GM18526 (cell line): Measurements from ENCODE around the gene NDUFS5.

ENCODE experiments used
- POLR2A ChIP-seq: IDR thresholded peaks from 3 replicates; pipeline ENCODE4 v1.6.1; 2011; ENCODE audit not compliant: insufficient read length; ENCODE audit errors: extremely low read depth

NDUFS5 gene

DNA sequence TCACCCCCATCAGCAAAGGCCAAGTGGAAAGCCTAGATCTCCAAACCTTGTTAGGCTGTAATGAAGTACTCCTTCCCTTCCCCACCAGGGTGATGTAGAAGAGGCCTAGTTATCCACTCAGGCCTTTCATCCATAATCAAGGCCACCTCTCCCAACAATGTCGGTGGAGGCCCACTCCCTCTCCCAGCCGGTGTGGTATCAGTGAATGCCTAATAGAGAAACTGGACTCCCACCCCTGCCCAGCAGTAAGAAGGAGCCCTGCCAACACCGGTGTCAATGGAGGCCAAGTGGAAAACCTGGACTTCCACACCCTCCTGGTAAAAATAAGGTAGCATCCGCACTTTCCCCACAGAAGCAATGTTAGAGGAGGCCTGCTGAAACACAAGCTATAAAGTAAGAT, 23.9 kb downstream of the NDUFS5 start:
- no peak for TF ChIP-seq POLR2A

DNA sequence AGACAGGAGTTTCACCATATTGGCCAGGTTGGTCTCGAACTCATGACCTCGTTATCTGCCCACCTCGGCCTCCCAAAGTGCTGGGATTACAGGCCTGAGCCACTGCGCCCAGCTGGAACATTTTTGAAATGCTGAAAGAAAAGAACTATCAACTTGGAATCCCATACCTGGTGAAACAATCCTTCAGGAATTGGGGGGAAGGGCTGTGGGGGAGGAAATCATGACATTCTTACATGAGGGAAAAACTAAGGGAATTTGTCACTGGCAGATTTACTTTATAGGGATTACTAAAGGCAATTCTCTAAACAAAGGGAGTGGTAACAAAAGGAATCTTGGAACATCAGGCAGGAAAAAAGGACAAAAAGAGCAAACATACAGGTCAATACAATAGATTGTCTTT, 25.8 kb downstream of the NDUFS5 start:
- no peak for TF ChIP-seq POLR2A

DNA sequence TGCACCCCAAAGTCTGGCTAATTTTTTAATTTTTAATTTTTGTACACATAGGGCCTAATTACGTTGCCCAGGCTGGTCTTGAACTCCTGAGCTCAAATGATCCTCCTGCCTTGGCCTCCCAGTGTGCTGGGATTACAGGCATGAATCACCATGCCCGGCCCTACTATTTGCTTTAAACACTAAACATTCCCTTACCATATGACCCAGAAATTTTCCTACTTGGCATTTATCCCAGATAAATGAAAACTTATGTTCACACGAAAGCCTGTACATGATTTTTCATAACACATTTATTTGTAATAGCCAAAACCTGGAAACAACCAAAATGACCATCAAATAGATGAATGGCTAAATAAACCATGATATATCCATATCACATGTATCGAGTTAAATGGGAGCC, 35.8 kb downstream of the NDUFS5 start:
- TF ChIP-seq POLR2A: no peak

DNA sequence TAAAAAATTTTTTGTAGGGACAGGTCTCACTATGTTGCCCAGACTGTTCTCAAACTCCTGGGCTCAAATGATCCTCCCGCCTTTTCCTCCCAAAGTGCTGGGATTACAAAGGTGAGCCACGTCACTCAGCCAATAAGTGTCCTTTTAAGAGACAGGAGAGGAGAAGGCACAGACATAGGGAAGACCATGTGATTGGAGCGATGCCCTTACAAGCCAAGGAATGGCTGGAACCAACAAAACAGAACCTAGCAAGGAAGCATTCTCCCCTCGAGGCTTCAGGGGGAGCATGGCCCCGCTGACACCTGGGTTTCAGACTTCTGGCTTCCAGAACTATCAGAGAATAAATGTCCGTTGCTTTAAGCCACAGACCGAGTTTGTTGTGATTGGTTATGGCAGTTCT, 37.0 kb downstream of the NDUFS5 start:
- no peak for TF ChIP-seq POLR2A

DNA sequence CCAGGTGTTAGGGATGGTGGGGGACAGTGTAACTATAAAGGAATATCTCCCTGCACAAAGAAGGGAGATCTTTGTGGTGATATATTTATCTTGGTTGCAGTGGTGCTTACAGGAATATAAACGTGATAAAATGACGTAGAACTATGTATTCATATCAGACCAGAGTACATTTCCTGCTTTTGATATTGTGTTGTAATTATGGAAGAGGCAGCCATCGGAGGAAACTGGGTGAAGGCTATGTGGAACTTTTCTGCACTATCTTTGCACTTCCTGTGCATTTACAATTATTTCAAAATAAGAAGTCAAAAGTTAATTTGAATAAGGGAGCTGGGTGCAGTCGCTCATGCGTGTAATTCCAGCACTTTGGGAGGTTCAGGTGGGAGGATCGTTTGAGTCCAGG, 37.6 kb downstream of the NDUFS5 start:
- no peak for TF ChIP-seq POLR2A

DNA sequence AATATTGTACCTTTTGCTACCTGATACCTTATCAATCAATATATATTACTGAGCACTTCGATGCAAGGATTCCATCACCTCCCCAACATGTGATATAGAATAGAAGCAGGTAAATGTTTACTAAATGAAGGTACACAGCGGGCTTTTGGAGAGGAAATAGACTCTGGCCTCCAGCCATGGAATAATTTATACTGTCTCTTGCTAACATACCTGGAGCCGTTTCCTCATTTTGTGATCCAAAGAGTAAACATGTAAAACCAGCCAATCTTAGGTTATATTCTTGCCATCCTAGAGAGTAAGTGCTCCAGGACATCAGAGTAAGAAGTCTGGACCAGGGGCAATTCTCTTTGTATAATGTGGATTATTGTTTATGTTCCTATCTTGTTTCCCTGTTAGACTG, 39.4 kb downstream of the NDUFS5 start:
- no peak for TF ChIP-seq POLR2A

DNA sequence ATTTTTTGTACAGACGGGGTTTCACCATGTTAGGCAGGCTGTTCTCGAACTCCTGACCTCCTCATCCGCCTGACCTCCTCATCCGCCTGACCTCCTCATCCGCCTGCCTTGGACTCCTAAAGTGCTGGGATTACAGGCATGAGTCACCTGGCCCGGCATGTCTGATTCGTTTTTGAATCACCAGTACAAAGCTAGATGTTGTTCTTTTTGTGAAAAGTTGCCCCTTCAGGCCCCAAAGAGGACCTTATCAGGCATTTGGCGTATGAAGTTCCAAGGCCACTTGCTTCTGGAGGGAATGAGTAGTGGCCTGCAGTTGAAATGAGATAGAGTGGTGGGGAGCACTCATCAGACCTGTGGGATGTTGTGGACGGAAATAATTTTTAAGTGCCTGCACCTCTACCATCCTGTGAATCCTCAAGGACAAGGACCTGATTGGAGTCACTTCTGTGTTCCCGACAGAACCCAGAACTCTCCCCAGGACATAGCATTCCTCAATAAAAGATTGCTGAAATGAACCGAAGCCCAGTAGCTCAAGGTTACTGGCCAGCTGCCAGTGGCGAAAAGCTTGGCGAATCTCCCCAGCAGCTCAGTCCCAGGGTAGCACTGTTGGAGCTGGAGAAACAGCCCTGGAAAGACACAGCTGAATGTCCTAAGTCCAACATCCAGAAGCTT, 50.1 kb downstream of the NDUFS5 start:
- no peak for TF ChIP-seq POLR2A

DNA sequence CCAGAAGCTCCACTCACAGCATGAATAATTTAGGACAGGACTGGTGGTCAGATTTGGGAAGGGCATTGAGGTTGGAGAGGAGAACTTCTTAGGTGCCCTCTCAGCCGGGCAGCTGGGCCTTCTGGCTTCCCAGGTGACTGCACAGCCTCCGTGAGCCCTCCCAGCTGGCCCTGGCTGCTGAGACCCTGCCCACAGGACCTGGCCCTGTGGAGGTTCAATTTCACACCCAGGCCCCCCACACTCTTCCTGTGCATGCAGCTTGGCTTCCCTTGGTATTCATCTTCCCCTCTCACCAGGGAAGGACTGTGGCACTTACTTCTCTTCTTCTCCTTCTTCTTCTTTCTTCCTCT, 50.6 kb downstream of the NDUFS5 start:
- TF ChIP-seq POLR2A: no peak

DNA sequence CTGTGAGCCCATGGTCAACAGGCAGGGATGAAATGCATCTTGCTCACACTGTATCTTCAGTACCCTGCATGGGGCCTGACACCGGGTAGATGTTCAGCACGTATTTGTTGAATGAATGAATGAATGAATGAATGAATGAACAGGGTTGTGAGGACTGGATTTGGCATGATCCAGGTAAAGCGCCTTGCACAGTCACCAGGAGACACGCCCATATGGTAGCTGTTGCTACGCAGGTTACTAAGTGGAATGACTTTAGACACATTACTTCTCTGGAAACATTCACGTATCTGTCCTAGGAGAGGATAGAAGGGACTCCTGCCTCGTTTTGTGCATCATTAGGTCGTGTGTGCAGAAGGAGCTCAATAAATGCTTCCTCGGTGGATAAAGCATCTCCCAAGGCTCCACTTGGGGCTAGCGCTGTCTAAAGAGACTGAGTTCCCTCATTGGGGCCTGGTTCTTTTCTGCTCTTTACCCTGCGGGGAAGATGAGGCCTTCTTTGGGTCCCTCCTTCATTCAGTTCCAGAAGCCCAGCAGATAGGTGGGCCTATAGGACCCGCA, 54.2 kb downstream of the NDUFS5 start:
- TF ChIP-seq POLR2A: no peak

DNA sequence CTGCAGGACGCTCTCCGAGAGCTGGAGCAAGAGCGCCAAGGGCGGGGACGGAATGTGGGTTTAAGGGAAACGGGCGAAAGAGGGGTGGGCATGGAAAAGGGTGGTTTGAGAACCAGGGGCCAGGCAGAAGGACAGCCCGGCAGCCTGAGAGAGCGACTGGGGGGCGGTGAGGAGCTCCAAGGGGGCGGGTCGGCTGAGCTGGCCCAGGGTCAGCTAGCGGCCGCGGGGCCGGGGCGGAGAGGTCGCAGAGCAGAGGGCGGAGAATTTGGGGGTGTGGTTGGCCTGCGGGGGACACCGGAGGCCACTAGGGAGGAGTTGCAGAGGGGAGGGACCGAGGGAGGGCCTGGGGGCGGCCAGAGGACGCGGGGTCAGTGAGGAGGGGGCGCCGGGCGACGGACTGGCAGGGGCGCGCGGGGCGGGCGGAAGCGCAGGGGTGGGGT, 54.7 kb downstream of the NDUFS5 start:
- TF ChIP-seq POLR2A: no peak

DNA sequence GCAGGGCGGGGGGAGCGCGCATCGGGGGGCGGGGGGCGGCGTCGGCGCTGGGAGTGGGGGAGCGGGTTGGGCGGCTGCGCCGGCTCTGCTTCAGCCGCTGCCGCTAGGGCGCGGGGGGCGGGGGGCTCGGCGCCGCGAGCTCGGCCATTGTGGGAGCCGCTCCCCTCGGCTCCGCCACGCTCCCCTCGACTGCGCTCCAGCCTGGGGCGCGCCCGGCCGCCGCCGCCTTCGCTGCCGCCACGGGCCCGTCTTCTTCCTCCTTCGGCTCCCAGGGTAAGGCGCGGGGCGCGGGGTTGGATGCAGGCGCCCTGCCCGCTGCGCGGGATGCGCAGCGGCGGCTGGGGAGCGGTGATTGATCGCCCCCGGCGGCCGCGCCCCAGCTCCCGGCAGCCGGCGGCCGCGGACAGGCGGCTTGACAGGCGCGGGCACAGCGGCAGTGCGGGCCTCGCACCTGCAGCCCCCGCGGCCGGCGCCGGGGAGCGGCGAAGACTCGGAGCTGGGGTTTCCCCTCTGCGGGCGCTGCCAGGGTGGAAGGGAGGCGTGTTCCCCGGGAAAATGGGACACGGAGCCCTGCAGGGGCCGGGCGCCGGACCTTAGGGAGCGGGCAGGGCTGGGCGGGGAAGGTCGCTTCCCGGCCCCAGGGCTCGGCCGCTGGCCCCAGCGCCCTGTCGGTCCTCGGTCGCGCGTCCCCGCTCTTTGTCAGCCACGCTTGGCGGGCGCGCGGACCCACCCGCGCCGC, 55.3 kb downstream of the NDUFS5 start:
- no peak for TF ChIP-seq POLR2A

DNA sequence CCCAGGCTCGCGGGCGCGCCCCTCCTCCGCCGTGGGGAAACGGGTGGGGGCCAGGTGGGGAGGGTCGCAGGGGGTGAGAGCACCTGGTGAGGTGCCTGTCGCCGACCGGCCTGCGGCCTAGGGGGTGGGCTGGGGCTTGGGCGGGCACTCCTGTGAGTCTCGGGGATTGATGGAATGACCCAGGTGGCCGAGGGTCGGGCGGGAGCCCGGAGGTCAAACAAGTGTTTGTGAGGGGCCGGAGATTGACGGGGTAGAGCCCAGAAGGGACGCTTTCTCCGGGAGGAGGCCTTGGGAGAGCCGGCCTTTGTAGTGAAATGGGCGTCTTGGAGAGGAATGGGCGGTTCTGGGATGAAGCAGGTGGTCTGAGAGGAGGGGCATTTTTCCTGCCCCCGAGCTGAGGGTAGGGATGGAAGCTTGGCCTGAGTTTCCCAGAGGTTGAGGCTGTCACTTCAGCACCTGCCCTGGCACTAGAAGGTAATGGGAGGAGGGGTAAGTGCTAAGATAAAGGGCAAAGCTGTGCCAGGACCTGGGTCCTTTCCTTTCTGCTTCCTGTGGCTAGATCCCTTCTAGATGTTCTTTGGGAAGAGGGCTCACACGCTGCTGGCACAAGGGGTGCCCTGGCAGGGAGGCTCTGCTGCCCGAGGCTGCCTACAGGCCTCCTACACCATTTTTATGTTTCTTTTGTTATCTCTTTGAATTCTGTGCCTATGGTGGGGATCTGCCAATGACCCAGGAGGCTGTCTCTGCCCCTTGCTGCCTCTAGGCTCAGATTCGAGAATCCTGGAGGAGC, 56.1 kb downstream of the NDUFS5 start:
- TF ChIP-seq POLR2A: no peak

DNA sequence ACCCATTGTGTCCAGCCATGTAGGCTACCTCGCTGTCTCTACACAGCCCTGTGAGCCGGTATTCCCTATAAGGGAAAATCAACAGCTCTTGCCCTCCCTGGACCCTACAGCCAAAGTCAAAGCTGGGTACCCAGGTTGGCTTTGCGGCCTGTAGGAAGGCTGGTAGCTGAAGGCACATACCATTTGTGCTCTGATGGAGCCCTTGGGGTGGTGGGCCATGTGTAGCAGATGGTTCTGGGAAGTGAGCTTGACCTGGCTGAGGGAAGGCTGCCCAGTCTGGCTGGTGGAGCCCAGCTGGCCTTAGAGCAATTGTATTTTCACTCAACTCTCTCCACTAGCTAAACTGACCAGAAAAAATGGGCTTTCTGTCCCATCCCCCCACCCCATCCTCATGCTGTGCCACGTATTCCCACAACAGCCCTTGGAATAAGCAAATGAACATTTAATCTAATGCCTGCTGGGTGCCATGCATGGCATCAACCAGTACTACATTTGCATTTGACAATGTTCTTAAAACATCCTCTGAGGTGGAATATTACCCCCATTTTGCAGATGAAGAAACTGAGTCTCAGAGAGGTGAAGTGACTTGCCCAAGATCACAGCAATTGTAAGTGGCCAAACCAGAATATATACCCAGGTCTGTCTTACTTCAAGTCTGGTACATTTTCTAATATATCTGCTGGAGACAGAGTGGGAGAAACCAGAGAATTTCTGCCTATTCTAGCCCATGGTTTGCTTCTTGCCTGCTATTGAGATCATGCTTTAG, 56.8 kb downstream of the NDUFS5 start:
- no peak for TF ChIP-seq POLR2A

DNA sequence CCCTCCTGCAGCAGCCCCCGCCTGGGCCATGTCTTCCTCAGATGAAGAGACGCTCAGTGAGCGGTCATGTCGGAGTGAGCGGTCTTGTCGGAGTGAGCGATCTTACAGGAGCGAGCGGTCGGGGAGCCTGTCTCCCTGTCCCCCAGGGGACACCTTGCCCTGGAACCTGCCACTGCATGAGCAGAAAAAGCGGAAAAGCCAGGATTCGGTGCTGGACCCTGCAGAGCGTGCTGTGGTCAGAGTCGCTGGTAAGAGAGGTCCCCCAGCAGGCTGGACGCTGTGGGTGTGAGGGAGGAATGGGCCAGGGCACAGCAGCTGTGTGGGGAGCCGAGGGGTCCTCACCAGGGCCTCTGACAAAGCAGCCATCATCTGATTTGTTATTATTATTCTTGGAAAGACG, 58.0 kb downstream of the NDUFS5 start:
- no peak for TF ChIP-seq POLR2A
